A673 (cell line): ENCODE results near the gene SNX18. TPM values are rescaled to one million over a fixed set of nuclear protein-coding genes. Genes with fewer than 3 reads are reported as not detected.
"Not testable (repeated sequence)": the region's sequence is repeated elsewhere in the genome, so short reads cannot be mapped to it uniquely, and the experiment has no call there.

ENCODE experiments used
- BruUV-seq: library from RNA; stranded (reverse); fragments of 400-500 nt; replicated peaks from 2 replicates; lab custom pipeline; 2021; lab: Mats Ljungman, UMichigan
- CTCF ChIA-PET: fragments of 300-600 bp; sonication (Branson Sonifier 250); formaldehyde crosslinking; loops from one replicate; lab custom pipeline; 2022; ENCODE audit warnings: antibody characterized with exemption; lab: Charles Lee
- POLR2A ChIA-PET: fragments of 300-600 bp; sonication (Branson Sonifier 250); formaldehyde crosslinking; loops from one replicate; lab custom pipeline; 2022; ENCODE audit warnings: antibody characterized with exemption; ENCODE audit not compliant: low non-redundant PET; lab: Charles Lee
- DNase-seq: peaks from one replicate; pipeline ENCODE4 v3.0.0-alpha.2; 2015; ENCODE audit warnings: low spot score
- H3K27ac ChIP-seq: fragments of 200-600 bp; sonication (generic); 2 replicates; pipeline ENCODE4 v1.5.1; 2016; ENCODE audit warnings: mixed run types, low read depth, mild to moderate bottlenecking, mixed read lengths, antibody characterized with exemption, low read length; ENCODE audit not compliant: poor library complexity, severe bottlenecking
- H3K27me3 ChIP-seq: fragments of 200-600 bp; sonication (generic); replicated peaks from 2 replicates; pipeline ENCODE4 v1.6.1; 2017; ENCODE audit warnings: mixed run types, low read depth, mild to moderate bottlenecking, mixed read lengths, antibody characterized with exemption, low read length; ENCODE audit not compliant: insufficient read depth, poor library complexity
- H3K36me3 ChIP-seq: fragments of 200-600 bp; sonication (generic); 2 replicates; pipeline ENCODE4 v1.6.1; 2016; ENCODE audit warnings: mixed run types, mild to moderate bottlenecking, mixed read lengths, antibody characterized with exemption, low read length; ENCODE audit not compliant: insufficient read depth, poor library complexity, severe bottlenecking
- H3K4me1 ChIP-seq: fragments of 200-600 bp; sonication (generic); 2 replicates; pipeline ENCODE4 v1.6.1; 2017; ENCODE audit warnings: mixed run types, mild to moderate bottlenecking, mixed read lengths, antibody characterized with exemption, low read length; ENCODE audit not compliant: insufficient read depth, poor library complexity, severe bottlenecking
- H3K4me3 ChIP-seq: fragments of 200-600 bp; sonication (generic); 2 replicates; pipeline ENCODE4 v1.5.1; 2016; ENCODE audit warnings: low read depth, mixed run types, mild to moderate bottlenecking, mixed read lengths, low read length; ENCODE audit not compliant: poor library complexity, severe bottlenecking
- H3K9me3 ChIP-seq: fragments of 200-600 bp; sonication (generic); 2 replicates; pipeline ENCODE4 v1.6.1; 2016; ENCODE audit warnings: mixed run types, low read depth, mild to moderate bottlenecking, mixed read lengths, antibody characterized with exemption, low read length; ENCODE audit not compliant: poor library complexity, severe bottlenecking
- EZH2 ChIP-seq: fragments of 200-600 bp; sonication (generic); IDR thresholded peaks from 2 replicates; pipeline ENCODE4 v1.6.1; 2017; ENCODE audit warnings: borderline replicate concordance, low read depth, mild to moderate bottlenecking, mixed read lengths, antibody characterized with exemption, low read length; ENCODE audit not compliant: poor library complexity, severe bottlenecking
- intact Hi-C: fragments of 100-400 bp; cut with micrococcal nuclease; formaldehyde crosslinking; loops from one replicate; pipeline ENCODE4 v1.10.0; 2022; ENCODE audit not compliant: unreplicated experiment
- total RNA-seq: library from RNA; stranded (reverse); gene quantifications from 2 replicates; pipeline ENCODE4 v1.2.3, GENCODE V29; 2021
- TF ChIP-seq, protein P1 (sequence below): fragments of 300-800, 200-600 bp; sonication (generic); conservative IDR thresholded peaks from 2 replicates; pipeline ENCODE4 v1.5.1; 2017; ENCODE audit warnings: low read depth, mild to moderate bottlenecking, antibody characterized with exemption, low read length, moderate library complexity, mixed read lengths

Gene SNX18
- total RNA-seq, 1 experiment from 2014 or later, result 140 TPM

DNA sequence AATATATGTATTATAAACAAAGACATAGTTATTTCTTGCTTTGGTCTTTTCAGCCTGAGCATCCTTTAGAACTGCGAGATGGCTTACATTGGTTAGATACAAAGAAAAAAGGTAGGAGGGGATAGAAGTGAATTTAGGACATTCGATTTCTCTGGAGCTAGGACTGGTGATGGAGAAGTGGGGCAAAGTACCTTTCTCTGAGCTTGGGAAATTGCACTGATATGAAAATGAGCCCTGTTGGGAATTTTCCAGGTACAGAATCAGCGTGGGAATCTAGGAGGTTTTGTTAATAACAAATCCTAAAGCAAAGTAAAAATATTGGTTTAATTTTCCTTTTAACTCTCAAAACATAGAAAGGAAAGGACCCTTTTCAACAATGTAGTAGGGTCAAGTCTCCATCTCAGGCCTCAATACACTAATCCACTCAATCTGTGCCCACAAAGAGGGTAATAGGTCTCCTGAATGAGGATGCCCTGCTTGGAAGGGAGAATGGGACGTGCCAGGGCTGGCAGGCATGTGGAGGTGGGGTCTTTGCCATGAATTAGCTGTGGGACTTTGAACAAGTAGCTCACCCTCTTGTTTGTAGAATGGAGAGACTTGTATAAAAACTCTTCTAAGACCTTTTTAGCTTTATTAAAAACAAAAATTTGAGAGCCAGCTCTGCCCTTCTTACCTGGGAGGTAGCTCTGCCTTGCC, 17.7 kb downstream of the SNX18 start:
- TF ChIP-seq, protein P1, sequence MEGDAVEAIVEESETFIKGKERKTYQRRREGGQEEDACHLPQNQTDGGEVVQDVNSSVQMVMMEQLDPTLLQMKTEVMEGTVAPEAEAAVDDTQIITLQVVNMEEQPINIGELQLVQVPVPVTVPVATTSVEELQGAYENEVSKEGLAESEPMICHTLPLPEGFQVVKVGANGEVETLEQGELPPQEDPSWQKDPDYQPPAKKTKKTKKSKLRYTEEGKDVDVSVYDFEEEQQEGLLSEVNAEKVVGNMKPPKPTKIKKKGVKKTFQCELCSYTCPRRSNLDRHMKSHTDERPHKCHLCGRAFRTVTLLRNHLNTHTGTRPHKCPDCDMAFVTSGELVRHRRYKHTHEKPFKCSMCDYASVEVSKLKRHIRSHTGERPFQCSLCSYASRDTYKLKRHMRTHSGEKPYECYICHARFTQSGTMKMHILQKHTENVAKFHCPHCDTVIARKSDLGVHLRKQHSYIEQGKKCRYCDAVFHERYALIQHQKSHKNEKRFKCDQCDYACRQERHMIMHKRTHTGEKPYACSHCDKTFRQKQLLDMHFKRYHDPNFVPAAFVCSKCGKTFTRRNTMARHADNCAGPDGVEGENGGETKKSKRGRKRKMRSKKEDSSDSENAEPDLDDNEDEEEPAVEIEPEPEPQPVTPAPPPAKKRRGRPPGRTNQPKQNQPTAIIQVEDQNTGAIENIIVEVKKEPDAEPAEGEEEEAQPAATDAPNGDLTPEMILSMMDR, result no peak
- TF ChIP-seq EZH2, result no peak
- Histone ChIP-seq H3K36me3 (peaks cover 22% of the 10 kb centered on the region), H3K9me3 (no peaks in the 10 kb centered on the region), H3K4me1 (peaks cover 64% of the 10 kb centered on the region), H3K4me3 (no peak overlapping the region), H3K27me3 (no peaks in the 10 kb centered on the region), H3K27ac (no peak overlapping the region)
- no TSS peak for BruUV-seq
- ChIA-PET CTCF (no interaction called here), POLR2A (interaction anchor here (0.6 kb wide), 1 partner anchor 332 kb away, joined by 3 read pairs; no protein-coding TSS in a partner anchor)
- DNase-seq, result no peak
- intact Hi-C loops, result no loop called here

- H3K27ac ChIP-seq, H3K27me3 ChIP-seq, DNase-seq, CTCF ChIA-PET, BruUV-seq, H3K9me3 ChIP-seq, H3K4me3 ChIP-seq, intact Hi-C loops: not testable (repeated sequence)
- Histone ChIP-seq H3K36me3 (peaks cover 26% of the 10 kb centered on the region), H3K4me1 (peaks cover 59% of the 10 kb centered on the region)
- POLR2A ChIA-PET, result interaction anchor here (0.6 kb wide), 1 partner anchor 14 kb away, joined by 3 read pairs; no protein-coding TSS in a partner anchor
Observed at GRCh38 chr5:54536375-54536774, 18.8 kb downstream of the SNX18 start.

DNA sequence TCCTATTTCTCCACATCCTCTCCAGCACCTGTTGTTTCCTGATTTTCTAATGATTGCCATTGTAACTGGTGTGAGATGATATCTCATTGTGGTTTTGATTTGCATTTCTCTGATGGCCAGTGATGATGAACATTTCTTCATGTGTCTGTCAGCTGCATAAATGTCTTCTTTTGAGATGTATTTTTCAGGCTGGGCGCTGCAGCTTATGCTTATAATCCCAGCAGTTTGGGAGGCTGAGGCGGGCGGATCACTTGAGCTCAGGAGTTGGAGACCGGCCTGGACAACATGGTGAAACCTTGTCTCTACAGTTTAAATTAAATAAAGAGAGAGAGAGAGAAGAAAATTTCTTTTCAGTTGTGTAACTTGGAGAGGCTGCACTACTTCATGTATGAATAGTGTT, 19.3 kb downstream of the SNX18 start:
- H3K9me3 ChIP-seq, H3K4me3 ChIP-seq, H3K27me3 ChIP-seq, DNase-seq, intact Hi-C loops, CTCF ChIA-PET, BruUV-seq: not testable (repeated sequence)
- Histone ChIP-seq H3K36me3 (peaks cover 26% of the 10 kb centered on the region), H3K27ac (peak overlapping the region; percentile 17), H3K4me1 (peaks cover 57% of the 10 kb centered on the region)
- POLR2A ChIA-PET, result interaction anchor here (0.6 kb wide), 1 partner anchor 14 kb away, joined by 3 read pairs; no protein-coding TSS in a partner anchor

- H3K27me3 ChIP-seq, result no peaks in the 10 kb centered on the region
- intact Hi-C loops, result no loop called here
- POLR2A ChIA-PET, result no interaction called here
- no peak overlapping the region for H3K4me3 ChIP-seq
- CTCF ChIA-PET, result interaction anchor here (0.6 kb wide), 1 partner anchor 244 kb away, joined by 4 read pairs; no protein-coding TSS in a partner anchor
- H3K9me3 ChIP-seq, result no peaks in the 10 kb centered on the region
- no peak for DNase-seq
- H3K36me3 ChIP-seq, result peaks cover 21% of the 10 kb centered on the region
- TF ChIP-seq EZH2, result no peak
- TF ChIP-seq, protein P1, result no peak
- no TSS peak for BruUV-seq
- H3K4me1 ChIP-seq, result peaks cover 57% of the 10 kb centered on the region
- H3K27ac ChIP-seq, result peak overlapping the region; percentile 17
Observed at GRCh38 chr5:54537725-54538124, 20.2 kb downstream of the SNX18 start.
